ENCODE data around the gene TTLL3.
"Not testable (repeated sequence)": the region's sequence is repeated elsewhere in the genome, so short reads cannot be mapped to it uniquely, and the experiment has no call there.

The TTLL3 gene

DNA sequence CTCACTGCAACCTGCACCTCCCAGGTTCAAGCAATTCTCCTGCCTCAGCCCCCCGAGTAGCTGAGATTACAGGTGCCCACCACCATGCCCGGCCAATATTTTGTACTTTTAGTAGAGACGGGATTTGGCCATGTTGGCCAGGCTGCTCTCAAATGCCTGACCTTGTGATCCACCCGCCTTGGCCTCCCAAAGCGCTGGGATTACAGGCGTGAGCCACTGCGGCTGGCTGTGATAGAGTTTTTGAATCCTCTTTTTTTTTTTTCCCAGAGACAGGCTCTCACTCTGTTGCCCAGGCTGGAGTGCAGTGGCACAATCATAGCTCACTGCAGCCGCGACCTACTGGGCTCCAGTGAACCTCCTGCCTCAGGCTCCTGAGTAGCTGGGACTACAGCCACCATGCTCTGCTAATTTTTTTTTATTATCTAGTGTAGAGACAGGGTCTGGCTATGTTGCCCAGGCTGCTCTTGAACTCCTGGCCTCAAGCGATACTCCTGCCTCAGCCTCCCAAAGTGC lies 55.1 kb downstream of the TTLL3 start:
- in situ Hi-C loops (cut with MboI; ENCODE audit: low sequenced_read_pairs): not testable (repeated sequence)

DNA sequence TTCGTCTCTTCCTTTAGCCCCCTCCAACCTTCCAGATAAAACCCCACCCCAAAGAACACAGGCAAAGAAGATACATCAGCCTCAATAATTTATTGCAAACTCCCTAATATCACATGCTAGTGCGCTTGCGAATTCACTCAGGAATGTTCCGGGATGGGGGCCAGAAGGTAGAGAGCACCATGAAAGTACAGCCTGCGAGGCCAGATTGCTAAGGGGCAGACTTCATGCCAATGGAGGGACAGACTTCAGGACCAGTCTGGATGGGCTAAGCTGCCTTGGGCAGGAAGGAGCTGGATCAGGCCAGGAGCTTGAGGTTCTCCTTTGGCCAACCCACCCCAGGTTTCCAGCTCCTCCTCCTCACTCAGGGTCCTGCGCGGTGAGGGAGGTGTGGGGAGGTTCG lies 56.6 kb downstream of the TTLL3 start:
- in situ Hi-C loops (cut with MboI; ENCODE audit: low sequenced_read_pairs): no loop called here

DNA sequence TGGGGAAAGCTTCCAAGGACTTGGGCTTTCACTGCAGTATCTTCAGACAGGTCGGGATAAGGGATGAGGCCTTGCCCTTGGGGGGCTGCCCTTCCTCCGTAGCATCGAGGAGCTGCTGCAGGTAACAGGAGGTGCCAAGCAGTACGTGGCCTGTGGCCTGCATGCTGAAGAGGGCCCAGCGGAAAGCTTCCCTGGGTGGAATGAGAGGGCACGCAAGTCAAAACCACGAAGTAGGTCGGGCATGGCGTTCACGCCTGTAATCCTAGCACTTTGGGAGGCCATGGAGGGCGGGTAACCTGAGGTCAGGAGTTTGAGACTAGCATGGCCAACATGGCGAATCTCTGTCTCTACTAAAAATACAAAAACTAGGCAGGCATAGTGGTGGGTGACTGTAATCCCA lies 57.0 kb downstream of the TTLL3 start:
- in situ Hi-C loops (cut with MboI; ENCODE audit: low sequenced_read_pairs): no loop called here

DNA sequence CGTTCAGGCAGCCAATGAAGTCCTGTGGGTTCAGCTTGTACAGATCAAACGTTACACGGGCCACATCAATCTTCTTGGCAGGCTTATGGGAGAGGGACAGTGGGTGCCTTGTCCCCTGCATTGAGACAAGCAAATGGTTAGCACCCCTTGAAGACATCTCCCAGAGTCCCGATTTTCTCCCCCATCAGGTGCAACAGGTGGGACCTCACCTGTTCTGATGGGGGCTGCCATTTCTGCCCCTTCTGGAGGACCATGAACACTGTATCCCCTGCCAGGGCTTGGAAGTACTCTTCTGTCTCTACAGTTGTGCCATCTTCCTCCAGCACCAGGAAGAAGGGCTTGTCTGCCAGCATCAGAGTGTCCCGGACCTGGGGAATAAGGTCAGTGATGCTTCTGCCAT lies 59.9 kb downstream of the TTLL3 start:
- in situ Hi-C loops (cut with MboI; ENCODE audit: low sequenced_read_pairs): no loop called here

DNA sequence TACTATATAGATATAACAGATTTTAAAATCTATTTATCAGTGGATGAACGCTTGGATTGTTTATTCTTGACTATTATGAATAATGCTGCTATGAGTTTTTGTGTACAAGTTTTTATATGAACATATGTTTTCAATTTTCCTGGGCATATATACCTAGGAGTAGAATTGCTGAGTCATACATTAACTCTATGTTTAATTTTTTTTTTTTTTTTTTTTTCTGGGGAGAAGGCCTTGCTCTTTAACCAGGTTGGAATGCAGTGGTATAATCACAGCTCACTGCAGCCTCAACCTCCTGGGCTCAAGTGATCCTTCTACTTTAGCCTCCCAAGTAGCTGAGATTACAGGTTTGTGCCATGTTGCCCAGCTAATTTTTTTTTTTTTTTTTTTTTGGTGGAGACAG lies 60.9 kb downstream of the TTLL3 start:
- in situ Hi-C loops (cut with MboI; ENCODE audit: low sequenced_read_pairs): no loop called here

GRCh38 chr3:9872067-9872466 lies 62.0 kb downstream of the TTLL3 start:
- in situ Hi-C loops (cut with MboI; ENCODE audit: low sequenced_read_pairs): not testable (repeated sequence)

- in situ Hi-C loops (cut with MboI; ENCODE audit: low sequenced_read_pairs): no loop called here
Observed at GRCh38 chr3:9875448-9875847, 65.4 kb downstream of the TTLL3 start.

DNA sequence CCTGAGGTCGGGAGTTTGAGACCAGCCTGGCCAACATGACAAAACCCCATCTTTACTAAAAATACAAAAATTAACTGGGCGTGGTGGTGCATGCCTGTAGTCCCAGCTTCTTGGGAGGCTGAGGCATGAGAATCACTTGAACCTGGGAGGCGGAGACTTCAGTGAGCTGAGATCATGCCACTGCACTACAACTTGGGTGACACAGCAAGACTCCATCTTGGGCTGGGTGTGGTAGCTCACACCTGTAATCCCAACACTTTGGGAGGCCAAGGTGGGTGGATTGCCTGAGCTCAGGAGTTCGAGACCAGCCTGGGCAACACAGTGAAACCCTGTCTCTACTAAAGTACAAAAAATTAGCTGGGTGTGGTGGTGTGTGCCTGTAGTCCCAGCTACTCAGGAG lies 66.2 kb downstream of the TTLL3 start:
- in situ Hi-C loops (cut with MboI; ENCODE audit: low sequenced_read_pairs): not testable (repeated sequence)

DNA sequence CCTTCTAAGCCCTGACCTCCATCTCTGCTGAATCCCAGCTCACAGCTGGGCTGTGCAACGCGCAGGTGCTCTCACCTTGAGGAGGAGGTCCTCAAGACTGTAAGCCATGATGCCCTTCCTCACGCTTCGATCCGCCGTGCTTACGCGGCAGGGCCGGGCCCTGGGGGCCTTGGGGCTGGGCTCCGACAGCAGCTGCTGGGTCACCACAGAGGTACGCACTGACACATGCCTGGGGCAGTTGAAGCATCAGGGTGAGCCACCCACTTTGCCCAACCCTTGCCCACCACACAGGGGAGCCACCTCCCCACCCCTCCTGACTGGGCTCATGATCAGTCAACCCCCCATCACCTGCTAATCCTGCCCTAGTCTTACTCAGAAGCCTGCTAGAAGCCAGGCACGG lies 66.9 kb downstream of the TTLL3 start:
- in situ Hi-C loops (cut with MboI; ENCODE audit: low sequenced_read_pairs): no loop called here

DNA sequence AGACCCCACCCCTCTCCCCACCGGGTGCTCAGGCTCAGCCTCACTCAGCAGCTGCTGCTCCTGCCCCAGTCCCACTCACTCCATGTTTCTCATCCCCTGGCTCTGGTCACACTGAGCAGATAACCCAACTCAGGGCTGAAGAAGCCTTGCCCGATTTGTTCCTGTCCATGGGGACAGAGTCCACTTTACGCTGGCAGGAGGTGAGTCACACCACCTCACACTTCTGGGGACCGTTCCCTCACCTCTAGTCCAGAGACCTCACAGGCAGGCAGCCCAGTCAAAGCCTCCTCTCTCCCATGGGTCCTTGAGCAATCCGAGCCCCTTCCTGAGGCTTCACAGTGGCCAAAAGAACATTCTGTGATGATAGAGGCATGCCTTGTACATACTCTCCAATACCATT lies 68.6 kb downstream of the TTLL3 start:
- in situ Hi-C loops (cut with MboI; ENCODE audit: low sequenced_read_pairs): no loop called here

DNA sequence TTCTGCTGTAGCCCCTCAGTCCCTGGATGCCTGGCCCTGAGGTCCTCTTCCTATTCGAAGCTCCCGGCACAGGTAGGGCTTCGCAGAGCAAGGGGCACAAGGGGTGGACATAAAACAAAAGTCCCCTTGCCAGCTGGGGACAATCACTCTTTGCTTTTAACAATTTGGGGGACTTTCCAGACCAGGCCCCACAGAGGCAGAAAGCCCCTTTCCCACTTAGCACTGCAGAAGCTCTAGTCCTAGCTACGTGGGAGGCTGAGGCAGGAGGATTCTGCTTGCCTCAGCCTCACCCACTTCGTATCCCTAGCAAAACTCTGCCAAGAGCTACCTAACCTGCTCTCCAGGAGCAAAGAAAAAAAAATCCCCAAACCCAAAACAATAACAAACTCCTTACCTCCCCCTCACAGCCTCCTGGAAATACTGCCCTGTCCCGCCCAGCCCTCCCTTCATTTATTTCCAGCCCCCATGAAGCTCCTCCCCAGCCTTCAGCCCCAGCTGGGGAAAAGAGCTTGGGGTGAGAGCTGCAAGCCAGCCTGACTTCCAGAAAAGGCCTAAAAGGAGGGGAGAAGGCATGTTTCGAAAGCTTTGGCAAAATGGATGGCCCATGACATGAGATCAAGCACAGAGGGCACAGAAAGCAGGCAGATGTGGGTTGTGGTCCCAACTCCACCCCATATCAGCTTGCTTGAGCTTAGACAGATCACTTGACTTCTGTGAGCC lies 69.9 kb downstream of the TTLL3 start, which contains the start of gene CIDEC:
Gene CIDEC, minus strand, starts transcription at position 424 of the 720 bp plus-strand sequence. CDS start 1,767 bp downstream, outside the sequence.
- in situ Hi-C loops (cut with MboI; ENCODE audit: low sequenced_read_pairs): no loop called here

- in situ Hi-C loops (cut with MboI; ENCODE audit: low sequenced_read_pairs): no loop called here
Observed at GRCh38 chr3:9881441-9881840, 71.4 kb downstream of the TTLL3 start.

DNA sequence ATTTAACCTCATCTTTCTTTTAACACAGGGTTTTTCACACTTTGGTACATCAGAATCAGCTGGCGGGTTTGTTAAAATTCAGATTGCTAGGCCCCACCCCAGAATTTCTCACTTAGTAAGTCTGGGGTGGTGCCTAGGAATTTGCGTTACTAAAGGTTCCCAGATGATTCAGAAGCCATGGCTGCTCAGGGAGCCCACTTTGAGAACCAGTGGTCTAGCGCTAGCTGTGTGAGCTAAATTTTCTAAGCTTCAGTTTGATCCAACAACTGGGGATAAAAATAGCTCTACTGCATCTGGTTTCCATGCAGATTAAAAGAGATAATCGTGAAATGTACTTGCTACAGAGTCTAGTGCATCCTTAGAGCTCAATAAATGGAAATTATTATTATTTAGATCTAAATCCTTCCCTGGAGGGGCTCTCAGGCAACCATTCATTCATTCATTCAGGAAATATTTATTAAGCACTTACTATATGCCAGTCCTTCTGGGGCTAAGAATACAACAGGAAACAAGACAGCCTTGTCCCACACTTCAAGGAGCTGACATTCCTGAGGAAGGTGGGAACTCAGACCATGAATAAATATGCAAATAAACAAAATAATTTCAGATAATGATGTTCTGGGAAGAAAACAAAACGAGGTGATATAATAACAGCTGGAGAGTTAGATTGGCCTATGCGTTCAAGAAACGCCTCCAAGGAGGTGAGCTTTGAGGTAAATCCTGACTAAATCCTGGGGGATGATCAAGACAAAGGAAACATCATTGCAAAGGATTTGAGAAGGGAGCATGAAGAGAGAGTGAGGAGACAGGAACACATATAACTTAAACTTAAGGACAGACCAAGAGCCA lies 73.9 kb downstream of the TTLL3 start:
- in situ Hi-C loops (cut with MboI; ENCODE audit: low sequenced_read_pairs): no loop called here

GRCh38 chr3:9884555-9885165 lies 74.6 kb downstream of the TTLL3 start:
- in situ Hi-C loops (cut with MboI; ENCODE audit: low sequenced_read_pairs): no loop called here
